Ishikawa (cell line): Measurements from ENCODE around the gene NPAS4.

Experiments used
- CREB1 ChIP-seq: IDR thresholded peaks from 2 replicates; pipeline ENCODE4 v1.6.1; 2012; ENCODE audit warnings: low read depth
- FOXM1 ChIP-seq: IDR thresholded peaks from 2 replicates; pipeline ENCODE4 v1.6.1; 2012; ENCODE audit warnings: low read depth, borderline replicate concordance
- RAD21 ChIP-seq: IDR thresholded peaks from 2 replicates; pipeline ENCODE4 v1.6.1; 2012; ENCODE audit warnings: low read depth

GRCh38 chr11:66419825-66420224 is 1.0 kb upstream of the NPAS4 start:
- TF ChIP-seq RAD21 (no peak), FOXM1 (no peak), CREB1 (no peak)
